ENCODE results near the gene TMEM214. TPM values are rescaled to one million over a fixed set of nuclear protein-coding genes. Genes with fewer than 3 reads are reported as not detected.

TMEM214 gene
- total RNA-seq, 1 donor, result 50.3 TPM

DNA sequence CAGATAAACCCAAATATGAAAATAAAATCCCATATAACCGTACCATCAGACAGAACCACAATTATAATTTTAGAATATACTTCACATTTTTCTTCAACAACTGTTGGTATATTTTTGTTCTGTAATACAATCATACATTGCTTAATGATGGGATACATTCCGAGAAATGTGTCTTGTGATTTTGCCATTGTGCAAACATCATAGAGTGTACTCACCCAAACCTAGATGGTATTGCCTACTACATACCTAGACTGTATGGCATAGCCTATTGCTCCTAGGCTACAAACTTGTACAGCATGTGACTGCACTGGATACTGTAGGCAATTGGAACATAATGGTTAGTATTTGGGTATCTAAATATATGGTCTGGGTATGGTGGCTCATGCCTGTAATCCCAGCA lies 31.8 kb upstream of the TMEM214 start:
- no peaks in the 10 kb centered on the region for H3K79me2 ChIP-seq (ENCODE audit: insufficient read depth, low read length)
- no peaks in the 10 kb centered on the region for H3K27me3 ChIP-seq (ENCODE audit: insufficient read depth, low read length)
- H4K20me1 ChIP-seq (ENCODE audit: insufficient read depth, low read length), result peaks cover 41% of the 10 kb centered on the region
- no peaks in the 10 kb centered on the region for H3K36me3 ChIP-seq (ENCODE audit: insufficient read depth, low read length)
- no peaks in the 10 kb centered on the region for H3K9me3 ChIP-seq (ENCODE audit: low read depth, low read length)
- H3K4me2 ChIP-seq (ENCODE audit: insufficient read depth, low read length), result no peak overlapping the region
- TF ChIP-seq, protein P1, sequence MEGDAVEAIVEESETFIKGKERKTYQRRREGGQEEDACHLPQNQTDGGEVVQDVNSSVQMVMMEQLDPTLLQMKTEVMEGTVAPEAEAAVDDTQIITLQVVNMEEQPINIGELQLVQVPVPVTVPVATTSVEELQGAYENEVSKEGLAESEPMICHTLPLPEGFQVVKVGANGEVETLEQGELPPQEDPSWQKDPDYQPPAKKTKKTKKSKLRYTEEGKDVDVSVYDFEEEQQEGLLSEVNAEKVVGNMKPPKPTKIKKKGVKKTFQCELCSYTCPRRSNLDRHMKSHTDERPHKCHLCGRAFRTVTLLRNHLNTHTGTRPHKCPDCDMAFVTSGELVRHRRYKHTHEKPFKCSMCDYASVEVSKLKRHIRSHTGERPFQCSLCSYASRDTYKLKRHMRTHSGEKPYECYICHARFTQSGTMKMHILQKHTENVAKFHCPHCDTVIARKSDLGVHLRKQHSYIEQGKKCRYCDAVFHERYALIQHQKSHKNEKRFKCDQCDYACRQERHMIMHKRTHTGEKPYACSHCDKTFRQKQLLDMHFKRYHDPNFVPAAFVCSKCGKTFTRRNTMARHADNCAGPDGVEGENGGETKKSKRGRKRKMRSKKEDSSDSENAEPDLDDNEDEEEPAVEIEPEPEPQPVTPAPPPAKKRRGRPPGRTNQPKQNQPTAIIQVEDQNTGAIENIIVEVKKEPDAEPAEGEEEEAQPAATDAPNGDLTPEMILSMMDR (IDR thresholded peaks at IDR 0.05; ENCODE audit: extremely low read depth, low read depth, low read length), result no peak
- DNase-seq (ENCODE audit: insufficient read length, low spot score, missing footprints), result no peak
- no peak overlapping the region for H3K4me3 ChIP-seq (ENCODE audit: insufficient read depth, low read length)
- no peak overlapping the region for H3K27ac ChIP-seq (ENCODE audit: low read depth, low read length)
- H3K4me1 ChIP-seq (ENCODE audit: insufficient read depth, low read length), result peaks cover 13% of the 10 kb centered on the region
- H2AFZ ChIP-seq (ENCODE audit: low read length), result no peak overlapping the region

DNA sequence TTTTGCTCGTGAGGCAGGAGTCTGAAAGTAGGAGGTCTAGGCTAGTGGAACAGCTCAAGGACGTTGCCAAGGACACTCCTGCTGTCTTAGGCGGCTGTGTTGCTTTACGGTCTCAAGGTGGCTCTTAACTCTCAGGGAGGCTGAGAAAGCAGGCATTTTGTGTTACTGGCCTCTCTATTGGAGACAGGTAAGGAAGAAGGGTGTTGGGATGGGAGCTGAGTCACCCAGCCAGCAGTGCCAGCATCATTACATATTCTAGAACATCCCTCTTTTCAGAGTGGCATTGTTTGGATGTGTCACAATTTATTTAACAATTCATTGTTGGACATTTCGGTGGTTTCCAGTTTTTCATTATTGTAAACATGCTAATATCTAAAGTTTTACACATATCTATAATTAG lies 30.8 kb upstream of the TMEM214 start:
- peaks cover 13% of the 10 kb centered on the region for H3K4me1 ChIP-seq (ENCODE audit: insufficient read depth, low read length)
- H3K27me3 ChIP-seq (ENCODE audit: insufficient read depth, low read length), result no peaks in the 10 kb centered on the region
- no peak overlapping the region for H2AFZ ChIP-seq (ENCODE audit: low read length)
- no peak overlapping the region for H3K4me3 ChIP-seq (ENCODE audit: insufficient read depth, low read length)
- no peak overlapping the region for H3K4me2 ChIP-seq (ENCODE audit: insufficient read depth, low read length)
- no peaks in the 10 kb centered on the region for H3K36me3 ChIP-seq (ENCODE audit: insufficient read depth, low read length)
- H3K27ac ChIP-seq (ENCODE audit: low read depth, low read length), result no peak overlapping the region
- TF ChIP-seq, protein P1 (IDR thresholded peaks at IDR 0.05; ENCODE audit: extremely low read depth, low read depth, low read length), result no peak
- H3K79me2 ChIP-seq (ENCODE audit: insufficient read depth, low read length), result no peaks in the 10 kb centered on the region
- H4K20me1 ChIP-seq (ENCODE audit: insufficient read depth, low read length), result peaks cover 40% of the 10 kb centered on the region
- no peaks in the 10 kb centered on the region for H3K9me3 ChIP-seq (ENCODE audit: low read depth, low read length)
- no peak for DNase-seq (ENCODE audit: insufficient read length, low spot score, missing footprints)

DNA sequence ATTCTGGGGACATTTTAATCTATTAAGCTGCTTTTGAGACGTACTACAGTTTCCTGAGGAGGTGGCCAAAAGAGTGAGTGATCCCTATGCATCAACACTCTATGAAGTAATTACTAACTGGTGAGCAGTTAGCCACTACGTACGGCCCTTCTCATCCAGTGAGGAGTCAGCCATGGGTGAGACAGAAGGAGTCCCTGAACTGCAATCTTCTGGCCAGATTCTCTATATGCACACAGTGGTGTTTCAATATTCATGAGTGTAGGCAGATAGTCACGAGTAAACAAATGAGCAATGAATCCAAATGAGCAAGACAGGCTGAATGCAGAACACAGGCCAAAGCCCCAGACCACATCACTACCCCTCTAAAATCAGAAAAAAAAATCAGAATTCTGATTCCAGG lies 29.8 kb upstream of the TMEM214 start:
- DNase-seq (ENCODE audit: insufficient read length, low spot score, missing footprints), result no peak
- peaks cover 13% of the 10 kb centered on the region for H3K4me1 ChIP-seq (ENCODE audit: insufficient read depth, low read length)
- no peaks in the 10 kb centered on the region for H3K9me3 ChIP-seq (ENCODE audit: low read depth, low read length)
- no peak overlapping the region for H3K27ac ChIP-seq (ENCODE audit: low read depth, low read length)
- H3K4me3 ChIP-seq (ENCODE audit: insufficient read depth, low read length), result no peak overlapping the region
- H3K27me3 ChIP-seq (ENCODE audit: insufficient read depth, low read length), result no peaks in the 10 kb centered on the region
- TF ChIP-seq, protein P1 (IDR thresholded peaks at IDR 0.05; ENCODE audit: extremely low read depth, low read depth, low read length), result no peak
- no peaks in the 10 kb centered on the region for H3K79me2 ChIP-seq (ENCODE audit: insufficient read depth, low read length)
- no peak overlapping the region for H3K4me2 ChIP-seq (ENCODE audit: insufficient read depth, low read length)
- H2AFZ ChIP-seq (ENCODE audit: low read length), result no peak overlapping the region
- H4K20me1 ChIP-seq (ENCODE audit: insufficient read depth, low read length), result peaks cover 30% of the 10 kb centered on the region
- no peaks in the 10 kb centered on the region for H3K36me3 ChIP-seq (ENCODE audit: insufficient read depth, low read length)

DNA sequence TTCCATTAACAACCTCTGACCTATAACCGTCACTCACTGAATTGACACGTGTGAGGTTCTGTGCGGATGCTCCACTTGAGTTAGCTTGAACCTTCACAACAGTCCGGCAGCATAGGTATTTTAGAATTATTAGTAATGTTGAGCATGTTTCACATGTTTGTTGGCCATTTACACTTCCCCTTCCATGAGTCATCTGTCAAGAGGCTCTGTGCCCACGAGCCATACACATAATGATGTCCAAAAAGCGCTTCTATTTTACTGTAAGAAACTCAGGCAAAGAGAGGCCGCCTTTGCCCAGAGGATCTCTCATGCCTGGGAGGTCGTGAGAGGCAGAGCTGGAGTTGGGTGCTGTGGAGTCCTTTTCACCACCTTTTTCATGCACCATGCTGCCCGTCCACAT lies 28.9 kb upstream of the TMEM214 start:
- Histone ChIP-seq H4K20me1 (ENCODE audit: insufficient read depth, low read length) (peaks cover 26% of the 10 kb centered on the region), H3K79me2 (ENCODE audit: insufficient read depth, low read length) (no peaks in the 10 kb centered on the region), H3K9me3 (ENCODE audit: low read depth, low read length) (no peaks in the 10 kb centered on the region), H3K36me3 (ENCODE audit: insufficient read depth, low read length) (no peaks in the 10 kb centered on the region), H2AFZ (ENCODE audit: low read length) (no peak overlapping the region), H3K4me1 (ENCODE audit: insufficient read depth, low read length) (peaks cover 13% of the 10 kb centered on the region), H3K4me2 (ENCODE audit: insufficient read depth, low read length) (no peak overlapping the region), H3K27ac (ENCODE audit: low read depth, low read length) (no peak overlapping the region), H3K27me3 (ENCODE audit: insufficient read depth, low read length) (no peaks in the 10 kb centered on the region), H3K4me3 (ENCODE audit: insufficient read depth, low read length) (no peak overlapping the region)
- TF ChIP-seq, protein P1 (IDR thresholded peaks at IDR 0.05; ENCODE audit: extremely low read depth, low read depth, low read length), result no peak
- DNase-seq (ENCODE audit: insufficient read length, low spot score, missing footprints), result no peak
